ENCODE results near the gene TUBGCP5.

Gene TUBGCP5

DNA sequence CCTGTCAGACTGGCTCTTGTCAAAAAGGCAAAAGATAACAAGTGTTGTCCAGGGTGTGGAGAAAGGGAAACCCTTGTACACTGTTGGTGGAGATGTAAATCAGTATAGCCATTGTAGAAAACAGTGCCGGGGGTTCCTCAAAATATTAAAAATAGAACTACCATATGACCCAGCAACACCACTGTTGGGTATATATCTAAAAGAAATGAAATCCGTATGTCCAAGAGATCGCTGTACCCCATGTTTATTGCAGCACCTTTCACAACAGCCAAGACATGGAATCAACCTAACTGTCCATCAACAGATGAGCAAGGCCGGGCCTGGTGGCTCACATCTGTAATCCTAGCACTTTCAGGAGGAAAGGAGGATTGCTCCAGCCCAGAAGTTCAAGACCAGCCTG, 65.4 kb downstream of the TUBGCP5 start:
- no peak for DNase-seq

DNA sequence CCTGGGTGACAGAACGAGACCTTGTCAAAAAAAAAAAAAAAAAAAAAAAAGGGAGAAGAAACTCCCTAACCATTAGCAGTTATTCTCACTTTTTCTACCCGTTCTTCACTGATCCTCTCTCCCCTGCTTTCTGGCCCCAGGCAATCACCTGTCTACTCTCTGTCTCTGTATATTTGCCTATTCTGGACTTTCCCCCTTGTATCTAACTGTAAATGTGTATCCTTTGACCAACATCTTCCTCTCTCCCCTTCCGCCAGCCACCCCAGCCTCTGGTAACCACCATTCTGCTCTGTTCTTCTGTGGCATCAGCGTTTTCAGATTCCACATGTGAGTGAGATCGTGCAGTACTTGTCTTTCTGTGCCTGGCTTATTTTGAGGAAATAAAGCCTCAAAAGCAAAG, 66.1 kb downstream of the TUBGCP5 start:
- DNase-seq: peak; percentile 71

DNA sequence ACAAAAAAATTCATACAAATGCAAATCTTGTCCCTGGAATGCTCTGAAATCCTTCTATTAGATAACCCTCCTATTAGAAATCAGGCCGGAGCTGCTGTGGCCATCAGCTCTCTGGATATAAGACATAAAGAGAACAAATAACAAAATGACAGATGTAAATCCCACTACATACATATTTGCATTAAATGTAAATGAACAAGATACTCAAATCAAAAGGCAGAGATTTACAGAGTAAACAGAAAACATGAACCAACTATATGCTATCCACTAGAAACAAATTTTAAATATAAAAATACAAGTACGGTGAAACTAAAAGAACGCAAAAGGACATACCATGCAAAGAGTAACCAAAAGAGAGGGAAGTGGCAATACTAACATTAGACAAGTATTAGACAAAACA, 69.9 kb downstream of the TUBGCP5 start:
- no peak for DNase-seq

DNA sequence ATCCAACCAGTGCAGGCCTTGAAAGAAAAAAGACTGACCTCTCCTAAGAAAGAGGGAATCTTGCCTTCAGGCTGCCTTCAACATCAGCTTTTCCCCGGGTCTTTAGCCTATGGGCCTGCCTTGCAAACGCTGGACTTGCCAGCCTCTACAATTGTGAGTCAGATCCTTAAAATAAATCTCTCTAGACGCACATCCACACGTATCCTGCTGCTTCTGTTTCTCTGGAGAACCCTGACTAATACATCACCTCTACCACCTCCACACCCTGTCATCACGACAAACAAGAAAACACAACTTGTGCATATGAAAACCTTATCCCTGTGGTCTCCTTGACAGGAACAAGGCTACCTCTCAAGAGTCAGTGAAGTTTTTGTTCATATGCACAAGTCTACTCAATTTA, 71.0 kb downstream of the TUBGCP5 start:
- peak; percentile 68 for DNase-seq

DNA sequence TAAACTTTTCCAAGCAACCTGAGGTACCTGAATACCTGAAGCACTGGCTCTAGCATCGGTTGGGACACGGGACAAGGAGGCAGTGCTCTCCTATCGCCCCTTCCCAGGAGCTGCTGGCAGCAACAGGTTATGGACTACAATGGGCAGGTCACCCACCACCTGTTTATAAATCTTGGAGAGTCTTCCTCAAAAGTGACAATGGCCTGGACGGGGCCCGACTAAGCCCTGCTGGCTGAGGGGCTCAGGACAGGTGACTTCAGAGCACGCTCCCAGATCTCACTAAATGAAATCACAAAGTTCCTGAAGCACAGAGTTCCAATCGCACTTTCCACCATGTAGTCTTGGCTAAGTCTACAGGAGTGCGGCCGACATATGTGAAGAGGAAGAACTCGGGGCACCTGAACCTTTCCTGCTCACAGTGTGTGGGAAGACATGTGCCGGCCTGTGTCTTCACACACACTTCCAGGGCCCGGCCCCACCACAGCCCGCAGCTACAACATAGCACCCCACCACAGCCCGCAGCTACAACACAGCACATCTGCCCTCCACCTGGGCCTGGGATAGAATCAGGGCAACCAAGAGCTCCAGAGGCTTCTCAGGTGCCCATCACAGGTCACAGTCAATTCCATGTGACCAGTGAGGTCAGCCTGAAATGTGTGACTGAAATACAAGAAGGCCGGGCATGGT, 72.1 kb downstream of the TUBGCP5 start:
- DNase-seq: no peak

DNA sequence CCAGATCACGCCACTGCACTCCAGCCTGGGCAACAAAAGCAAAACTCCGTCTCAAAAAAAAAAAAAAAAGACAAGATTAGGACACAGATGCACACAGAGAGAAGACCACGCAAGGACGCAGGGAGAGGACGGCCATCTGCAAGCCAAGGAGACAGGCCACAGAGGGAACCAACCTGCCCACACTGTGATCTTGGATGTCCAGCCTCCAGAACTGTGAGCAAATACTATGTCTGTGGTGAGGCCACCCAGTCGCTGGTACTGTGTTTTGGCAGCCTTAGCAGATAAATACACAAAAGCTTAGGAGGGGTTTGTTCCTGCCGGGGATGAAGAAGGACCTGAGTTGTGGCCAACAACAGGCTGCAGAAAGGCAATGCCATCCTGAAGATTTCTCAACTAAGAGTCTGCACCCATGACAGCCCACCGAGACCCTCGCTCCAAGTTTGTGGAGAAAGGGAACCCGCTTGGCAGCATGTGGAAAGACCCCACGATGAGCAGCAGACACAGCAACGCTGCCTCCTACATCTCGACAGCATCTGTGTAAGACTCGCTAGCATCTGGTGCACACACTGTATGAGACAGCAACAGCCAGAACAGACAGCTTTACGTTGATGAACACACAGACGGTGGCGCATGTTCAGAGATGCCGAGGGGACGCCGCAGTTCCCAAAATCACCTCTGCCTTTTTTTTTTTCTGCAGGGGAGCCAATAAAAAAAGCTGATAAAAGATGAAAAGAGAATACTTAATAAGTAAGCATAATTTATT, 72.9 kb downstream of the TUBGCP5 start:
- DNase-seq: no peak

DNA sequence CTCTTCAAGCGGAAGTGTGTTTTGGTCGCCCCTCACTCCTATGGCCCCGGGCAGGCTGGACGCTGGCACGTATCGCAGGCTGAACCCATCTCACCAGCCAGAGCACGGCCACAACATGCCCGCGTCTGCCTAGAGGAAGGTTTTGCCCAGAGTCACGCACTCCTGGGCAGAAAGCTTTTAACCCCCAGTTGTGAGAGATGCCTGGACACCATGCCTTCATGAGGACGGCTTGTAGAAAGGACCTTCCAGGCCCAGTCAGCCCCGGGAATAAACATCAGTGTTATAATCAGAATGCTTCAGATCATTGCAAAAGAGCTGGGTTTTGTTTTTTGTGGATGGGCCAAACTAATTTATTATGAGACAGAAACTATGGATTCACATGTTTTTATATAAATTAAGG, 75.7 kb downstream of the TUBGCP5 start:
- no peak for DNase-seq

DNA sequence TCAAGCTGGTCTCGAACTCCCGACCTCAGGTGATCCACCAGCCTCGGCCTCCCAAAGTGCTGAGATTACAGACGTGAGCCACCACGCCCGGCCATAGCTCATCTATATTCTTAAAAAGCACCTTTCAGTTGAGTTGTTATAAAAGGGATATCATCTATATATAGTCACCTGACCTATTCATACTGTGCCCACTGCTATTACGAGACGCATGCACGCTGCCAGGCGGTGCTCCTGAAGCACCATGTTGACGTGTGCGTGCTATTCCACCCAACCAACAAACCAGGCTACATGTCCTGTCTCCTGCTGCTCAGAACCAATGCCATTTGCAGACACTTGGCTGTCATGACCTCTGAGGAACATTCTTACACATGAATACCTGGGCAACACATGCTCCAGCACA, 76.8 kb downstream of the TUBGCP5 start:
- no peak for DNase-seq

DNA sequence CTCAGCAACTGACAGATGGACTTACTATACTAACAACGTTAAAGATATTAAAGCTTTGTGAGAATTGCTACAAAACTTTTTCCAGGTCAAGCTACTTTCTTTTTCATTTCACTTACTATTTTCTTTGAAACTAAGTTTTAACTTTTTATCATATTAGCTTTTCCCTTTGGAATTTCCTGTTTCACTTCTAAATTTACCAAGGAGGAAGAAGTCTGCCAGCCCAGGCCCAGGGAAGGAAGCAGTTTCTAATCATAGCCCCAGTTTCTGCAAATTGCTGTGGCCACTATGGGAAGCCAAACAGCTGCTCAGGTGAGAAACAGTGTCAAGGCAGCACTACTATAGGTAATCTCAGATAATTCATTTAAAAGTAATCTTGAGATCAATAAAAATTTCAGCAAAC, 77.6 kb downstream of the TUBGCP5 start:
- peak; percentile 47 for DNase-seq

DNA sequence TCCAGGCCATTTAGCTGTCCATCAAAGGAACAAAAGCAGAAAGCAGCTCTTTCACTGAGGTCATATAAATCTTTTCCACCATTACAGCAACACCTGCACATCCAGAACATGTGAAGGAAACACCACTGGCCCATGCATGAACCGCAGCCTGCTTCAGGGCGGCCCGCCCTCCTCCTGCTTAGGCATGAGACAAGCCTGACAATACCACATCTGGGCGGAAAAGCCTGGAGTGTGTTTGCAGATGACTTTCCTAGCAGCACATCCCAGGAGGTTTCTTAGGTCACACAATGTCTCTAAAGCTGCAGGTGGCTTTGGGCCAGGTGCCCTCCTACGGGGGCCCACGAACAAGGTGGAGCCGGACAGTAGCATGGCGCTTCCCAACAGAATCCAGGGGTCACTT, 78.8 kb downstream of the TUBGCP5 start:
- DNase-seq: no peak

DNA sequence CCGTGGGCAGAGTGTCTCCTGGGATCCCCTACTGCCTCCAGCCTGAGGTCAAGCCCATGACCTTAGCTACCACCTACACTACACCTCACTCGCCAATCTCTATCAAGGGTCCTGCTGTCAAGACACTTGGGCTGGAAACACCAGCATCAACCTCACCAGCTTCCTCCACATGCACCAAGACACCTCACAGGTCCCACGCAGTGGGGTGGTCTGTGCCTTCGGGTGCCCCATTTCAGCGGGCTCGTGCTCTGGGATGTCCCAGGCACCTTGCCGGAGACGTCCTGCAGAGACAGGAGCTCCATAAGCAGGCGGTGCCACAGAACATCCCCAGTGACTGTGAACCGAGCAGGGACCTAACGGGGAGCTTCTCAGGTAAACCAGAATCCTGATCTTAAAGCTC, 79.2 kb downstream of the TUBGCP5 start:
- no peak for DNase-seq

DNA sequence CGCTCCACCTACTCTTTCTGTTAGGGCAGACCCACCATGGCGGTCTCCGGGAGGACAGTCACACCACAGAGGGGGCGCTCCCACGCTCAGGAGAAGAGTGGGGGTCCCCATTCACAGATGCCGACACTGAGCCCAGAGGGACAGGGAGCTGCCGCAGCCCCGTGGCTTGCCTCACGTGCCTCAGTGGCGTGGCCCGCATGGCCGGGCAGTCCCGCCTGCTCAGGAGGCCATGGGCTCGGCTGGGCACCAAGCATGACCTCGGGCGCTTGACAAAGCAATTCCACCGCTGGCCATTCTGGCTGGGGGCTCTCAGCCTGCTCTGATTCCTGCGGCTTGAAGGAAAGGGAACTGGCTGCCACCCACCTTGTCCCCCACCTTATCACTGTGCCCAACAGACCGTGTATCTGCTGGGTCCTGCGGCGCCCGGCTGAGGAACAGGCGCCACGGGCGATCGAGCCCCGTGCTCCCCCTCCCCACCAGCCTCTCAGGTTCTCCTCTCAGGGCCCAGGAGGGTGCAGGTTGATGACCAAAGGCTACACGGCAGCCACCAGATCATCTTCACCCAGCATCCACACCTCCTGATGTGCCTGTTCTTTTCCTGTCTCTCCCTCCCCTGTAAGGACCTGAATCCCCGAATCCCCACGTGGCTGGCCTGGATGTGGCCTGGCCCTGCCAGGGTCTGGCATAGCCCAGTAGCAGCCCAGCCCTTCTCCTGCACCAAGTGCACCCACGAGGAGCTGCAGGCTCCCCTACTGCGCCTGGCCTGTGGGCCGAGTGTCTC, 79.9 kb downstream of the TUBGCP5 start:
- DNase-seq: no peak

DNA sequence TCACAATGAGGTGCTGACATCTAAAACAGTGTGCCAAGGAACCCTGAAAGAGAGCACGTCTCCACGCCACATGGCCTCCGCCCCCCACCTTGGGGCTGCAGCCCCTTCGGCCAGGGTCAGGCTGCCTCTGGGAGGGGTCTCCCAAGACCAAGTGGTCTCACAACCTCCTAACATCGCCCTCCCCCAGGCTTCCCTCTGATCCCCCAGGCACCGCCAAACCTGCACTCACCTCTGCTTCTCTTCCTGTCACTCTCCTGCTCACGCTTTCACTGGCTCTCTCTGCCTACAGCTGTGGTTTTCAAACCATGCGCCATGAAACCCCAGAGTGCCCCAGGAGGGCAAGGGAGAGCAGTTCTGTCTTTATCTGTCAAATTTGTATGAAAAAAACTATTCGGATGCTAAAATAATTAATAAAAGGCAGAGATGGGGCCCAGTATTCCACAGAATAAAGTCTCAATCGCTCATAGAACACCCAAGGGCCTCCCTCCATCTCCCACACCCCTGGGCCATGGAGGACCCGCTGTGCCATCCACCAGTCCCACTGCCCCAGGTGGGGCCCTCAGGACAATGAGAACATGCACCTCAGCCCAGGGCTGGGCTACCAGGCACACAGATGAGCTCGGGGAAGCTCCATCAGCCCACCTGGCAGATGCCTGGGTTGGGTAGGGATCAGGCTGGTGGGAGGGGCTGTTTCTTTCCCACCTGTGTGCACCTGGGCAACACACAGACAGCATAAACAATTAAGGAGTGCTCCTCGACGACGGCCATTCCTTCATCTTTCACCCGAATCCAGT, 80.7 kb downstream of the TUBGCP5 start:
- no peak for DNase-seq

DNA sequence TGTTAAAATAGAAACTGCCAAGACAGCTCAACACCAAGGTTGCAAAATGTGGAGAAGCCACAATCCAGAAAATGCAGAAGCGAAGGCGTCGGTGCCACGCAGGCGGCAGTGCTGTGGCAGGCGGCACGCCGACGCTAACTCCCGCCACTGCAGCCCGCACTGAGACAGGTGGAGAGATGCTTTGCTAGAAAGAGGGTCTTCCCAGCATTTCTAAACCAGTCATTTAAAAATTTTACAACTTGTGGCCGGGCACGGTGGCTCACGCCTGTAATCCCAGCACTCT, 82.5 kb downstream of the TUBGCP5 start:
- peak; percentile 79 for DNase-seq

DNA sequence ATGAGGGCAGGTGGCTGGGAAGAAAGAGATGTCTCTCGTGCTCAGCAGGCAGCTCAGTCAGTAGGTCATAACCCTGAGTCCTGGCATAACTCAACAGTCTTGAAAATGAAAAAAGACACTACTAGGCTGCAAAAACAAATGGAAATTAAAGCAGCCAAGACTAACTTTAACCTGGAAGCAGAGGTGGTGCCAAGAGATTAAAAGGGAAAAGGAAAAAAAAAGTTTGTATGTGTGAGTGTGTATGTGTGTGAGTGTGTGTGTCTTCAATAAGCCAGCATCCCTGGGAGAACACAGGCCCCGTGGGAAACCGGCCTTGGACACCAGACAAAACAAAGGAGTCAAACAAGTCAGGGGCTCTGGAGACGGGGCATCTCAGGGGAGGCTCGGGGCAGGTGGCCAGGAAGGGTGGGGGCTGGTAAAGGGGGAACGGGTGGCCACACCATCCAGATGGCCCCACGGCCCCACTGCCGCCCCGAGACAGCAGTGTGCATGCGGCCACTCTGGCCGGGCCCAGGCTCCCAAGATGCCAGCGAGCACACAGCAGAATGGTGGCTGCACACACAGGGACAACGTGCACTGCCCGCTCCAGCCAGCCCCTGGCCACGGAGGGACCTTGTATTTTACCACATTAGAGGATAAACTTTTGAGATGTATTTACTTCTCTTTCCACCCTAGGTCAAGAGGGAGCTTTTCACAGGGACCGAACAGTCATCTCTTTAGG, 83.0 kb downstream of the TUBGCP5 start:
- no peak for DNase-seq

DNA sequence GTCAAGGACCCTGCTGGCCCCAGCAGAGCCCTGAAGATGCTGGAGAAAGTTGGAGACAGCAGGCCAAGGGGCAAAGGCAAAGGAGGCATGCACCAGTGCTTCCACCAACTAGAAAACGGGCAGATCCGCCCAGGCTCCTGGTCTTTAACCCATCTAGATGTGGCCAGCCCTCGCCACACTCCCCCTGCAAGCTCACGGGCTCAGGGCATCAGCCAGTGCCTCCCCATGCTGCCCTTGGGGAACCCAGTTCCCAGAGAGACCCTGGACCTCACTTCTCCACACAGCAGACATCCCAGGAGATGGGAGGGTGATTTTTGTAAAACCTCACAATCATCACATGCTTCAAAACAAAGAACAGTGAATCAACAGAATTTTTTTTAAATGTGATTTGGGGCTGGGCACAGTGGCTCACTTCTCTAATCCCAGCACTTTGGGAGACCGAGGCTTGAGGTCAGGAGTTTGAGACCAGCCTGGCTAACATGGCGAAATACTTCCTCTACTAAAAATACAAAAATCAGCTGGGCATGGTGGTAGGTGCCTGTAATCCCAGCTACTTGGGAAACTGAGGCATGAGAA, 83.7 kb downstream of the TUBGCP5 start:
- peak; percentile 43 for DNase-seq

DNA sequence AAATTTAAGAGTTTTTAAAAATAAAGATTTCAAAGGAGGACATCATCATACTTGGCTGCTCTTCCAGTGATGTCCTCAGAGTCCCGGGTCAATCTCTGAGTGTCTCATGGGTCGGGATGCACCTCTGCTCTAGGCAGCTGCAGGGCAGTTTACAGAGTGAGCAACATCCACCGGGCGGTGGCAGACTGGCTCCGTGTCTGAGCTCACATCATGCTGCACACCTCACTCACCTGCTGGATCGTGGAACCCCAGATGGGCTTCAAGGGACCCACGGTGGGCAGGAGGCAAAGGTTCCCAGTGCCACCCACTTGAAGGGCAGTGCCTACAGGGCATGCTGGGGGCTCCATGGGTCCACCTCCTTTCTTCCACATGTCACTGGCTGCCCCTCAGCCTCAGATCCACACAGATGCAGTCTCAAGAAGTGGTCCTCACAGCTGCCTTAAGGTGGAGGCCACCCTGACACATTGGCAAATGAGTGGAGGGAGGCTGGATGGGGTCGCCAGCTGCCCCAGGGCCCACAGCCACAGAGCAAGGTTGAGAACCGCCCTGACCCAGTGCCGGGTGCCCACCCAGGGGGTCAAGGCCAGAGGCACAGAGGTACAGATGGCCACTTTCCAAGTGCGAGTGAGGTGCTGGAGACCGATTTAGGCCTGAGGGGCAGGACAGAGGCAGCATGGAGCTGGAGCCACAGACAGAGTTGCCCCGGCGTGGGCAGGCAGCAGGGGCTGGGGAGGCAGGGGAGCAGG, 84.4 kb downstream of the TUBGCP5 start:
- DNase-seq: no peak

DNA sequence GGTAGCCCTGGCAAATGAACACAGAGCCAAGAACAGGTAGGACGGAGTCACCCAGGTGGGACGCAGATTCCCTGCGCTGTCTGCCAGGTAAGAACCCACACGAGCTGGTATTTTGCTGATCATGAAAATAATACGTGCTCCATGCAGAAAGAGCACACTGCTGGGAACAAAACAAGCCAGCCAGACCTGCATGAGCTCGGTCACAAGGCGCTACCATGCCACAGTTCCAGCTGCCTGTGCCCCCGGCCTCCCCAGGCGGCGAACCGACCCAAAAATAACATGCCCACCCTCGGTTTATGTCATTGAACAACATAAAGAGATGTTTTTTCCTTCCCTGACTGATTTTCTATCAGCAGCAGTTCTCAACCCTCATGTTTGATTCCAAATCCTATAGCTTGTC, 85.0 kb downstream of the TUBGCP5 start:
- DNase-seq: no peak

DNA sequence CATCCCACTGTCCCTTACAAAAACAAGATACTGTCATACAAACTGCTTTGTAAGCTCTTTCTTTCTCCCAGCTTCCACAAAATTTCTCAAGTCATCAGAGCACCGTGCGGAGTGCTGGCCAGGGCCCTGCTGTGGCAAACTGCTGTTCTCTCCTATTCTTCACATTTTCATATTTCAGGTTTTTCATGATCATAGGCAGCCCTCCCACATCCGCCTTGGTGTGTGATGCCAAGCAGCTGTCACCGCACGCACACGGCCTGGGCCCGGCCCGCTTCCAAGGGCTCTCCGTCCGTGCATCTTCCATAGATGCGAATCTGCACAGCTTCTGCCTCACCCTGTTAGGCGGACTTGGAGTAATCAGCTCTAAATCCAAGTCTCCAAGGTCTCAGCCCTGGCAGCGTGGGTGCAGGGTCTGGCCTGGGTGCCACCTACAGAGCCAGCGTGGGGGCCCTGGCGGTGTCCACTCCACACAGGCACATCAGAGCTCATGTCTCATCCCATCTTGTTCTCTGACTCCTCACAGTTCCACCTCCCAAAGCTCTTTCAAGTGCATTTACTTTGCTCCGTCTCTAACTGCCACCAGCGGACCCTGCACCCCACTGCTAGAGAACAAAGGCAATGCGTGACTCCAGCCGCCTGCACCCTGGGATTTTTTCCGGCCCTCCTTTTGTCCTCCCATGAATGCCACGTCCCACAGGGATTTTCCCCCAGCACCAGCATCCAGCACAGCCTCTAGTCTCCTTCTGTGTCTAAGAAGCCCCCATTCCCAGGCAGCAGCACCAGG, 86.4 kb downstream of the TUBGCP5 start:
- DNase-seq: no peak

DNA sequence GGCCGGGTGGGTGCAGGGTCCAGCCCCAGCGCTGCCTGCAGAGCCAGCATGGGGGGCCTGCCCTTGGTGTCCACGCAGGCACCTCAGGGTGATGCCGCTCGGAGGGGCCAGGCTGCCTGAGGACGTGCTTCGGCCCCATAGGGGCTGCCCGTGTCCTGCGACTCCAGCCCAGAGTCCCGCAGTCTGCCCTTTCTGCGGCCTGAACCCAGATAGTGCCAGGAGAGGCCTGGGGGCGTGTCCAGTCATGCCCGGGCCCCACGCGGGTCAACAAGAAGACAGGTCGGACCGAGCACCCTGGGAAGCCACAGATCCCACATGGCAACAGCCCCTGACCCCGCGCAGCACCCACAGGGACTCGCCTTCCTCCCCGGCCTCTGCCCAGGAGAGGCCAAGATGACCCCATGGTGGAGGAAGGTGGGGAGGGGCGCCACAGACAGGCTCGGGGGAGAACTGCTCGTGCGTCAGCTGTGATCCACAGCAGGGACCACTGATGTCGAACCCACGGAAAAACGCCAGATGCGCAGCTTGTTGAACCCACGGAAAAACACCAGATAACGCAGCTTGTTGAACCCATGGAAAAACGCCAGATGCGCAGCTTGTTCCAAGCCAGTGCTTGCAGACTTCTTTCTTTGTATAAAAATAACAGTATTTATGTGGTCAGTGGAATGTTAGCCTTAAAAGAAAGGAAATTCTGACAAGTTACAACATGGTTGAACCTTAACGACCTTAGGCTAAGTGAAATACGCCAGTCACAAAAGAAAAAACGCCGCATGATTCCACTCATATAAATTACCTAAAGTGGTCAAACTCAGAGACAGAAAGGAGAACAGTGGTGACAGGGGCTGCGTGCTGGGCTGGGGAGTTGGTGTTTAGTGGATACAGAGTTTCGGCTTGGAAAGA, 87.7 kb downstream of the TUBGCP5 start:
- no peak for DNase-seq

All from suppressor macrophage treated with lipopolysaccharide for 4 hours (primary cell).